ENCODE data around the gene TMEM156.

GRCh38 chr4:38920677-38921076, 111.5 kb downstream of the TMEM156 start:
- TF ChIP-seq POLR2AphosphoS5 (IDR thresholded peaks at IDR 0.05): no peak
- TF ChIP-seq CTCF (IDR thresholded peaks at IDR 0.05; ENCODE audit: poor library complexity, severe bottlenecking): no peak
- TF ChIP-seq TAF1 (IDR thresholded peaks at IDR 0.05; ENCODE audit: low read depth): no peak
- TF ChIP-seq SMC3 (conservative IDR thresholded peaks at IDR 0.05; ENCODE audit: poor library complexity): no peak
- no peak for TF ChIP-seq EZH2 (IDR thresholded peaks at IDR 0.05; ENCODE audit: borderline replicate concordance, insufficient read depth, low read length, poor library complexity, severe bottlenecking)
- no peak for TF ChIP-seq EP300 (conservative IDR thresholded peaks at IDR 0.05; ENCODE audit: poor library complexity, severe bottlenecking)

Data from neural cell (in vitro differentiated cells).